ENCODE measurements around the gene CETN3. TPM values are rescaled to one million over a fixed set of nuclear protein-coding genes. Genes with fewer than 3 reads are reported as not detected.

Gene CETN3
- polyA plus RNA-seq, 3 donors: 0.59 to 9.0 (median 7.7) TPM

DNA sequence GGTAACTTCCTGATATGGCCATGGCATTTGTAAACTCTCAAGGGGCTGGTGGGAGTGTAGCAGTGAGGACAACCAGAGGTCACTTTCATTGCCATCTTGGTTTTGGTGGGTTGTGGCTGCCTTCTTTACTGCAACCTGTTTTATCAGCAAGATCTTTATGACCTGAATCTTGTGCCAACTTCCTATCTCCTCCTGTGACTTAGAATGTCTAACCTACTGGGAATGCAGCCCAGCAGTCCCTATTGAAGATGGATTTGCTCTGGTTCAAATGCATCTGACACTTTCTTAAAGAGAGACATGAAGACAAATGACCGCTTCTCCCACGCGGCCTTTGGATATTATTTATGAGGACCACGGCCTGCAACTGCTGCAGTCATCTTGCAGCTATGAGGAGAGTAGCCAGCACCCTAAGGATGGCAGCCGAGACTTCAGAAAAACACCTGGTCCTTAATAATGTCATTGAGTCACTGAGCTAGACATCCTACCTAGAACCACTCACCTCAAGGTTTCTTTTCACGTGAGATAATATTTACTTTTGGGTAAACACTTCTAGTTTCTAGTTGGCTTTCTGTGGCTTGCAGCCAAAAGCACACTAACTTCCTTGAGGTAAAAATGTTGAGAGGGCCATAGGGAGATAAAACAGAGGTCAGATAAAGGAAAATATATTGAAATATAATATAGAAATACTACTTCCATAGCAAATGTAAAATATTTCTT lies 28.2 kb downstream of the CETN3 start:
- Histone ChIP-seq H3K27me3 (ENCODE audit: control insufficient read depth in 2 of 2, insufficient read depth in 2 of 2, low read length in 2 of 2) (no peaks in the 10 kb centered on the region), H3K9me3 (replicated peaks in 1 of 2; ENCODE audit: control insufficient read depth in 1 of 2, insufficient read depth in 1 of 2, low read length in 2 of 2) (no peaks in the 10 kb centered on the region), H2AFZ (ENCODE audit: insufficient read depth, low read depth, low read length, poor library complexity, severe bottlenecking) (no peak overlapping the region), H3K36me3 (replicated peaks in 1 of 2; ENCODE audit: control insufficient read depth in 1 of 2, insufficient read depth in 2 of 2, low read length in 2 of 2) (no peaks in the 10 kb centered on the region), H3K4me3 (replicated peaks in 1 of 3; ENCODE audit: low read depth in 2 of 3, low read length in 3 of 3) (no peak overlapping the region), H3K27ac (ENCODE audit: low read depth in 1 of 2, low read length in 2 of 2) (no peak overlapping the region), H3K4me2 (replicated peaks; ENCODE audit: extremely low read depth, low read length, poor library complexity, severe bottlenecking) (no peak overlapping the region), H3K4me1 (ENCODE audit: control insufficient read depth in 1 of 2, insufficient read depth in 2 of 2, low read length in 2 of 2) (no peaks in the 10 kb centered on the region), H3K79me2 (ENCODE audit: insufficient read depth, low read length) (no peaks in the 10 kb centered on the region), H4K20me1 (ENCODE audit: insufficient read depth, low read length) (no peaks in the 10 kb centered on the region), H3K9ac (ENCODE audit: insufficient read depth, low read length, poor library complexity, severe bottlenecking) (no peak overlapping the region)
- no peaks in the 10 kb centered on the region for H3K36me3 Mint-ChIP-seq
- no peaks in the 10 kb centered on the region for H3K4me1 Mint-ChIP-seq
- no peak overlapping the region for H3K4me3 Mint-ChIP-seq
- TF ChIP-seq, protein P1, sequence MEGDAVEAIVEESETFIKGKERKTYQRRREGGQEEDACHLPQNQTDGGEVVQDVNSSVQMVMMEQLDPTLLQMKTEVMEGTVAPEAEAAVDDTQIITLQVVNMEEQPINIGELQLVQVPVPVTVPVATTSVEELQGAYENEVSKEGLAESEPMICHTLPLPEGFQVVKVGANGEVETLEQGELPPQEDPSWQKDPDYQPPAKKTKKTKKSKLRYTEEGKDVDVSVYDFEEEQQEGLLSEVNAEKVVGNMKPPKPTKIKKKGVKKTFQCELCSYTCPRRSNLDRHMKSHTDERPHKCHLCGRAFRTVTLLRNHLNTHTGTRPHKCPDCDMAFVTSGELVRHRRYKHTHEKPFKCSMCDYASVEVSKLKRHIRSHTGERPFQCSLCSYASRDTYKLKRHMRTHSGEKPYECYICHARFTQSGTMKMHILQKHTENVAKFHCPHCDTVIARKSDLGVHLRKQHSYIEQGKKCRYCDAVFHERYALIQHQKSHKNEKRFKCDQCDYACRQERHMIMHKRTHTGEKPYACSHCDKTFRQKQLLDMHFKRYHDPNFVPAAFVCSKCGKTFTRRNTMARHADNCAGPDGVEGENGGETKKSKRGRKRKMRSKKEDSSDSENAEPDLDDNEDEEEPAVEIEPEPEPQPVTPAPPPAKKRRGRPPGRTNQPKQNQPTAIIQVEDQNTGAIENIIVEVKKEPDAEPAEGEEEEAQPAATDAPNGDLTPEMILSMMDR (IDR thresholded peaks at IDR 0.05): no peak
- DNase-seq: no peak
- H3K27ac Mint-ChIP-seq: no peak overlapping the region
- intact Hi-C loops (cut with micrococcal nuclease): no loop called here
- WGBS (ENCODE audit: insufficient coverage): 97% methylated on average over 4 of the region's 6 CpGs
- H3K27me3 Mint-ChIP-seq (ENCODE audit: low read depth in 3 of 3): peaks cover 0 to 2% (median 0%) of the 10 kb centered on the region in 3 donors
- peaks cover 0 to 4% (median 0%) of the 10 kb centered on the region in 7 donors for H3K9me3 Mint-ChIP-seq

DNA sequence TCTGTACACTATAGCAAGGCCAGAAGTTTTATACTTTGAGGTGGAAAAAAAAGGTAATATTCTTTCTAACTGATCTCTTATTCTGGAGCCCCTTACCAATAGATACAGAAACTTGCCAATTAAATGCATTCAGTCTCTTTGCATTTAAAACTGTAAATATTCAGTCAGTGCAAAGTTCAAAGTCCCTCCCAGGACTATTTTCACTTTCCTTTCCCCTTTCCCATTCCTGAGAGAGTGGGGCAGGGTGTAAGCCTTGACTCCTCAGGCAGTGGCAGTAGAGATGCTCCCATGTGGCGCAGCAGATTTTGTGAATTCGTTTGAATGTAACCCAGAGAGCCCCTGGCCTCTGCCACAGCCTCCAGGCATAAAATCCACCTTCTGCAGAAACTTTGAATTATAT lies 29.9 kb downstream of the CETN3 start:
- no peak overlapping the region for H3K4me3 Mint-ChIP-seq
- no peak overlapping the region for H3K27ac Mint-ChIP-seq
- Histone ChIP-seq H3K9ac (ENCODE audit: insufficient read depth, low read length, poor library complexity, severe bottlenecking) (no peak overlapping the region), H4K20me1 (ENCODE audit: insufficient read depth, low read length) (no peaks in the 10 kb centered on the region), H3K4me2 (replicated peaks; ENCODE audit: extremely low read depth, low read length, poor library complexity, severe bottlenecking) (no peak overlapping the region), H2AFZ (ENCODE audit: insufficient read depth, low read depth, low read length, poor library complexity, severe bottlenecking) (no peak overlapping the region), H3K27ac (ENCODE audit: low read depth in 1 of 2, low read length in 2 of 2) (no peak overlapping the region), H3K36me3 (replicated peaks in 1 of 2; ENCODE audit: control insufficient read depth in 1 of 2, insufficient read depth in 2 of 2, low read length in 2 of 2) (no peaks in the 10 kb centered on the region), H3K4me3 (replicated peaks in 1 of 3; ENCODE audit: low read depth in 2 of 3, low read length in 3 of 3) (no peak overlapping the region), H3K79me2 (ENCODE audit: insufficient read depth, low read length) (no peaks in the 10 kb centered on the region), H3K27me3 (ENCODE audit: control insufficient read depth in 2 of 2, insufficient read depth in 2 of 2, low read length in 2 of 2) (no peaks in the 10 kb centered on the region), H3K9me3 (replicated peaks in 1 of 2; ENCODE audit: control insufficient read depth in 1 of 2, insufficient read depth in 1 of 2, low read length in 2 of 2) (no peaks in the 10 kb centered on the region), H3K4me1 (ENCODE audit: control insufficient read depth in 1 of 2, insufficient read depth in 2 of 2, low read length in 2 of 2) (no peaks in the 10 kb centered on the region)
- no peaks in the 10 kb centered on the region for H3K4me1 Mint-ChIP-seq
- WGBS (ENCODE audit: insufficient coverage): no CpG with 5 or more reads among the region's 2 CpGs
- intact Hi-C loops (cut with micrococcal nuclease): no loop called here
- no peaks in the 10 kb centered on the region for H3K36me3 Mint-ChIP-seq
- H3K9me3 Mint-ChIP-seq: peaks cover 0 to 5% (median 0%) of the 10 kb centered on the region in 7 donors
- no peak for DNase-seq
- peaks cover 0 to 2% (median 0%) of the 10 kb centered on the region in 3 donors for H3K27me3 Mint-ChIP-seq (ENCODE audit: low read depth in 3 of 3)
- TF ChIP-seq, protein P1 (IDR thresholded peaks at IDR 0.05): no peak
